GM18520 (cell line): ENCODE results near the gene GPN2.
"Not testable (repeated sequence)": the region's sequence is repeated elsewhere in the genome, so short reads cannot be mapped to it uniquely, and the experiment has no call there.

Experiments
- ATAC-seq: cut with Tn5 transposase; IDR thresholded peaks from one replicate; pipeline ENCODE4 v1.9.1; 2021; ENCODE audit not compliant: unreplicated experiment

GPN2 gene

GRCh38 chr1:26858891-26859640 is 31.0 kb downstream of the GPN2 start:
- no peak for ATAC-seq

GRCh38 chr1:26858160-26858559 is 31.9 kb downstream of the GPN2 start:
- ATAC-seq = no peak

GRCh38 chr1:26857473-26858060 is 32.5 kb downstream of the GPN2 start:
- no peak for ATAC-seq

- no peak for ATAC-seq
These were observed 33.2 kb downstream of the GPN2 start for GRCh38 chr1:26856604-26857469.

- ATAC-seq = no peak
These were observed 33.9 kb downstream of the GPN2 start for GRCh38 chr1:26856181-26856580.

GRCh38 chr1:26855636-26856035 is 34.4 kb downstream of the GPN2 start:
- no peak for ATAC-seq

- ATAC-seq = no peak
These were observed 35.2 kb downstream of the GPN2 start for GRCh38 chr1:26854906-26855305.

GRCh38 chr1:26853600-26853999 is 36.5 kb downstream of the GPN2 start:
- ATAC-seq = no peak

- ATAC-seq = no peak
These were observed 36.9 kb downstream of the GPN2 start for GRCh38 chr1:26853156-26853555.

- no peak for ATAC-seq
These were observed 37.4 kb downstream of the GPN2 start for GRCh38 chr1:26852701-26853100.

- ATAC-seq = no peak
These were observed 38.9 kb downstream of the GPN2 start for GRCh38 chr1:26851106-26851684.

GRCh38 chr1:26848941-26849774 is 40.9 kb downstream of the GPN2 start:
- no peak for ATAC-seq

- no peak for ATAC-seq
These were observed 41.6 kb downstream of the GPN2 start for GRCh38 chr1:26848499-26848898.

GRCh38 chr1:26847826-26848225 is 42.3 kb downstream of the GPN2 start:
- ATAC-seq = not testable (repeated sequence)

GRCh38 chr1:26844424-26845196 is 45.5 kb downstream of the GPN2 start:
- no peak for ATAC-seq

GRCh38 chr1:26839779-26840178 is 50.3 kb downstream of the GPN2 start:
- no peak for ATAC-seq

- no peak for ATAC-seq
These were observed 50.8 kb downstream of the GPN2 start for GRCh38 chr1:26839339-26839722.

- ATAC-seq = peak; percentile 81
These were observed 51.4 kb downstream of the GPN2 start for GRCh38 chr1:26838474-26839338.

- not testable (repeated sequence) for ATAC-seq
These were observed 52.4 kb downstream of the GPN2 start for GRCh38 chr1:26837665-26838064.
